Activated CD8-positive, alpha-beta memory T cell treated with anti-CD3 and anti-CD28 coated beads, Interleukin-2, amount 10 ng/mL, durations not matched to agents 7 days and 5 days (primary cell): Measurements from ENCODE around the gene HTR5A. TPM values are rescaled to one million over a fixed set of nuclear protein-coding genes. Genes with fewer than 3 reads are reported as not detected.
A peak's percentile ranks its signal among the peaks of the same experiment; 100 is the strongest.

Source experiments
- ATAC-seq: fragments of 150-1000 bp; cut with Tn5 transposase; one replicate; pipeline ENCODE4 v1.10.0; 2021; ENCODE audit warnings: moderate library complexity
- CTCF ChIA-PET: fragments of 350-600 bp; sonication (Branson Sonifier 250); formaldehyde crosslinking; loops from one replicate; lab custom pipeline; 2021; ENCODE audit warnings: antibody characterized with exemption; lab: Charles Lee
- DNase-seq: peaks from one replicate; pipeline ENCODE4 v3.0.0-alpha.2; 2020
- H3K27ac Mint-ChIP-seq: one replicate; pipeline ENCODE4 v1.8.0; 2021; ENCODE audit warnings: mild to moderate bottlenecking, mixed read lengths
- H3K27me3 Mint-ChIP-seq: one replicate; pipeline ENCODE4 v1.8.0; 2021; ENCODE audit warnings: mixed read lengths
- H3K36me3 Mint-ChIP-seq: one replicate; pipeline ENCODE4 v1.8.0; 2021; ENCODE audit warnings: mild to moderate bottlenecking, mixed read lengths
- H3K4me1 Mint-ChIP-seq: one replicate; pipeline ENCODE4 v1.8.0; 2021; ENCODE audit warnings: mixed read lengths
- H3K4me3 Mint-ChIP-seq: one replicate; pipeline ENCODE4 v1.8.0; 2021; ENCODE audit warnings: mild to moderate bottlenecking, moderate library complexity, mixed read lengths
- H3K9me3 Mint-ChIP-seq: one replicate; pipeline ENCODE4 v1.8.0; 2022; ENCODE audit warnings: low read depth, mixed read lengths
- total RNA-seq, 2 experiments: library from RNA; stranded (reverse); gene quantifications; one replicate each; pipeline ENCODE4 v1.2.3, GENCODE V29; 2021

The HTR5A gene
- total RNA-seq, 2 experiments from 2014 or later: not detected

DNA sequence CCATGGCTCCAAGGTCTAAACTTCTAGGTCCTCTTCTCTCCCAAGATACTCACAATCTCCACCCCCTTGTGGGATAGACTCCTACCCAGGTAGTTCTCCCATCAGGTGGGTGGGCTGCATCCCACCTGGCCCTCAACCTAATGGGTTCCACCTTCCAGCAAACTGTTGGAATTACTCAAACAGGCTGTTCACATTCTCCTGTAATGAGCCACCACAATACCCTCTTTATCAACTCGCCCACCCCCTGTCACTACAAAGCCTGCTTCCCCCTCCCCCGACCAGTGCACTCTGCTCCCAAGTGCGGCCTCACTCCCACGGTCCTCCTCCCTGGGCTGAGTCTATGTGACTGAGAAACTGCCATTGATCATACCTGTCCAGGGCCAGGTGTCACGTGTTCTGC, 10.4 kb upstream of the HTR5A start:
- no peaks in the 10 kb centered on the region for H3K36me3 Mint-ChIP-seq

DNA sequence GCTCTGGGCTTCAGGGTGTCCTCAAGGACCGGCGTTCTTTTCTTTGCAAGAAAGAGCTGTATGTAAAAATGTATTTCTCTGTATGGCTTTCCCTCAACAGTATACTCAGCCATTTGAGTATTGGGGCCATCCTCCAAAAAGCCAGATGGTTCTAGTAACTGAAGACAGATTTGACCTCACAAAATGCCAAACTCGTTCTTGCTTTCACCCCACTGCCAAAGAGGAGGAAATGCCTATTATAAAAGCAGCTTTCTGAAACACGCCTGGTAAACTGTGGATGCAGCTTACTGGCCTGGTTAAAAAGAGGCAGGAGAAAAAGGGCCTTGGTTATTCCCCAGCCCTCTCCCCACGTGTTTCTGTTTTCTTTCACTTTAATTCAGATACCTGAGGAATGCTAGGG, 7.7 kb upstream of the HTR5A start:
- H3K27ac Mint-ChIP-seq: no peak overlapping the region
- no peaks in the 10 kb centered on the region for H3K4me1 Mint-ChIP-seq
- DNase-seq (no peak), ATAC-seq (no peak)
- H3K36me3 Mint-ChIP-seq: no peaks in the 10 kb centered on the region
- H3K27me3 Mint-ChIP-seq: peaks cover 7% of the 10 kb centered on the region
- H3K4me3 Mint-ChIP-seq: no peak overlapping the region
- no peaks in the 10 kb centered on the region for H3K9me3 Mint-ChIP-seq
- CTCF ChIA-PET: interaction anchor here (1.6 kb wide), 1 partner anchor 14 kb away, joined by 4 read pairs; no protein-coding TSS in a partner anchor

More for the DNA sequence above, 10.4 kb upstream of the HTR5A start:
- ATAC-seq (no peak), DNase-seq (no peak)
- H3K4me1 Mint-ChIP-seq: no peaks in the 10 kb centered on the region
- peaks cover 9% of the 10 kb centered on the region for H3K27me3 Mint-ChIP-seq
- no peaks in the 10 kb centered on the region for H3K9me3 Mint-ChIP-seq
- CTCF ChIA-PET: no interaction called here
- no peak overlapping the region for H3K27ac Mint-ChIP-seq
- H3K4me3 Mint-ChIP-seq: no peak overlapping the region

DNA sequence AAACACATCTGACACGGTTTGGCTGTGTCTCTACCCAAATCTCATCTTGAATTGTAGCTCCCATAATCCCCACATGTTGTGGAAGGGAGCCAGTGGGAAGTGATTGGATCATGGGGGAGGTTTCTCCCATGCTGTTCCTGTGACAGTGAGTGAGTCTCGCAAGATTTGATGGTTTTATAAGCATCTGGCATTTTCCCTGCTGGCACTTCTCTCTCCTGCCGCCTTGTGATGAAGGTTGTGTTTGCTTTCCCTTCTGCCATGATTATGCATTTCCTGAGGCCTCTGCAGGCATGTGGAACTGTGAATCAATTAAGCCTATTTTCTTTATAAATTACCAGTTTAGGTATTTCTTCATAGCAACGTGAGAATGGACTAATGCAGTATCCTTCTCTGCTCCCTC, 5.9 kb upstream of the HTR5A start:
- H3K4me3 Mint-ChIP-seq: no peak overlapping the region
- H3K4me1 Mint-ChIP-seq: no peaks in the 10 kb centered on the region
- CTCF ChIA-PET: no interaction called here
- DNase-seq (no peak), ATAC-seq (no peak)
- no peak overlapping the region for H3K27ac Mint-ChIP-seq
- peaks cover 9% of the 10 kb centered on the region for H3K27me3 Mint-ChIP-seq
- H3K36me3 Mint-ChIP-seq: no peaks in the 10 kb centered on the region
- H3K9me3 Mint-ChIP-seq: no peaks in the 10 kb centered on the region

DNA sequence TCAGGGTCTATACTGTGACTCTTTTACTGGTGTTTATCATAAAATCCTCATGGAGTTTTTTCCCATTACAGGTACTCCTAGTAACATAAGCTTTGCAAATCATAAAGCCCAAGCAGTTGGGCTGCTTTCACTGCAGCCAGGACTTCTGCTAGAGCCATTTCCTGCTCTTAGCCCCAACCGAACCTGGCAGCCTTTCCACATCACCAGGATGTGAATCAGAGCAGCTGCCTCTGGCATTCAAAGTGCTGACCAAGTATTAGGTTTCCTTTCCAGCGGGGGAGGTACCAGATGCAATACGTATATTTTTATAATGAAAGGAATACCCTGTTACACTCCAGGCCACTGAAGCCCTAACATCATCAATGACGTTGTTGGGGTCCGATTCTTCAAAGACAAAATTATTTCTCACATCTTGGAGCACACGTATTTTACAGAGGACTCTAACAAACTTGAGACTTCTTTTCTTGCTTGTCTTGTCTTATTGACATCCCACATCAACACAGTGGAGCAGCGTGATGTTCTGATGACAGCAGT, 3.6 kb upstream of the HTR5A start:
- Mint-ChIP-seq H3K27ac (no peak overlapping the region), H3K36me3 (no peaks in the 10 kb centered on the region), H3K27me3 (peaks cover 24% of the 10 kb centered on the region), H3K9me3 (no peaks in the 10 kb centered on the region), H3K4me3 (no peak overlapping the region), H3K4me1 (no peaks in the 10 kb centered on the region)
- CTCF ChIA-PET: no interaction called here
- ATAC-seq (no peak), DNase-seq (no peak)

DNA sequence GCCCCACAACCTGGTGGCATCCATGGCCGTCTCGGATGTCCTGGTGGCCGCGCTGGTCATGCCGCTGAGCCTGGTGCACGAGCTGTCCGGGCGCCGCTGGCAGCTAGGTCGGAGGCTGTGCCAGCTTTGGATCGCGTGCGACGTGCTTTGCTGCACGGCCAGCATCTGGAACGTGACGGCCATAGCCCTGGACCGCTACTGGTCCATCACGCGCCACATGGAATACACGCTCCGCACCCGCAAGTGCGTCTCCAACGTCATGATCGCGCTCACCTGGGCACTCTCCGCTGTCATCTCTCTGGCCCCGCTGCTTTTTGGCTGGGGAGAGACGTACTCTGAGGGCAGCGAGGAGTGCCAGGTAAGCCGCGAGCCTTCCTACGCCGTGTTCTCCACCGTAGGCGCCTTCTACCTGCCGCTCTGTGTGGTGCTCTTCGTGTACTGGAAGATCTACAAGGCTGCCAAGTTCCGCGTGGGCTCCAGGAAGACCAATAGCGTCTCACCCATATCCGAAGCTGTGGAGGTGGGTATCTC, 1.1 kb downstream of the HTR5A start:
- CTCF ChIA-PET: no interaction called here
- no peak for DNase-seq
- no peaks in the 10 kb centered on the region for H3K36me3 Mint-ChIP-seq
- no peak for ATAC-seq
- H3K27ac Mint-ChIP-seq: no peak overlapping the region
- H3K27me3 Mint-ChIP-seq: peaks cover 44% of the 10 kb centered on the region
- H3K4me3 Mint-ChIP-seq: no peak overlapping the region
- H3K9me3 Mint-ChIP-seq: no peaks in the 10 kb centered on the region
- H3K4me1 Mint-ChIP-seq: peaks cover 3% of the 10 kb centered on the region

DNA sequence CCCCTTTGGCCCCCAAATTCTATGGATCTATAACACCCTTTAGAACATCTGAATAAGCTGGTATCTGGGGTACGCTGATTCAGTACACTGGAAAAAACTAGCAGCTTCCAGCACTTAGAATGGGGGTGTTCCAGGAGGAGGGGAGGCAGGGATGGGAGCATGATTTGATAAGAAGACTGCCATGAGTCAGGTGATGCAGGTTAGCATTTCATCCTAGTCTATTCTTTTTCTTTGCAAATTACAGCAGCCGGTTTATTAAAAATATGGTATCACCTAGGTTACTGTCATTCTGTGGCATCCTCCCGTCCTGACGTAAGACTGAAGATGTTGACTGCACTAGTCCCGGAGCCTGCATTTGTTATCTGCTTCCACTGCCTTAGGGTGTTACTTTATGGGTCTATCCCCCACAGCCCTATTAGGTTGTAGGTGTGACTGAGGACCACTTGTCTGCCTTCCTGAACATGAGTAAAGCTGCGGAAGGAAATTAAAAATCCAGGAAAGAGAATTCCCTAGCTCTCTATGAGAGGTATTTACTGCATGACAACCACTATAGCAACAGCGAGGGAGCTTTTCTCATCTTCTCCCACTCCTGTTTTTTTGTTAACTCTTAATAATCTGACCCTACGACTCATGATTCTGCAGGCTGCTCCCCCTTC, 1.9 kb downstream of the HTR5A start:
- Mint-ChIP-seq H3K4me3 (no peak overlapping the region), H3K27me3 (peaks cover 50% of the 10 kb centered on the region), H3K27ac (no peak overlapping the region), H3K9me3 (no peaks in the 10 kb centered on the region), H3K36me3 (no peaks in the 10 kb centered on the region), H3K4me1 (peaks cover 3% of the 10 kb centered on the region)
- ATAC-seq (no peak), DNase-seq (no peak)
- CTCF ChIA-PET: no interaction called here

DNA sequence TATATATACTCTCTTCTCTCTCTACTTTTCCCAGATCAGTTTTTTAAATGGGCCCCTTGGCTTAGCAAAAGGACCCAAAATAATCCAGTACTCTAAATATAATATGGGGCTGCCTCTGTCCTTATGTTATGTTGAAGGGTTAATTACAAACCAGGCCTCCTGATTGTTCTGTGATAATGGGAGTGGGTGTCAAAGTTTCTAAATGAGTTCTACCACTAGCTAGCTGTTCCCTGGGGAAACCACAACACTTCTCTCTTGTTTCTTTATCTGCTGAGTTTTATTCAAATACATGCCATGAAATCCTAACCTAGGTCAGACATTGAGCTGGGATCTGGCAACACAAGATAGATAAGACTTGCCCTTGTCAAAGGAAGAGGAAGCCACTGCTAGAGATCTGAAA, 3.8 kb downstream of the HTR5A start:
- no peaks in the 10 kb centered on the region for H3K36me3 Mint-ChIP-seq
- no peak overlapping the region for H3K4me3 Mint-ChIP-seq
- ATAC-seq: no peak
- DNase-seq: no peak
- peaks cover 52% of the 10 kb centered on the region for H3K27me3 Mint-ChIP-seq
- H3K4me1 Mint-ChIP-seq: peaks cover 3% of the 10 kb centered on the region
- CTCF ChIA-PET: no interaction called here
- no peak overlapping the region for H3K27ac Mint-ChIP-seq
- no peaks in the 10 kb centered on the region for H3K9me3 Mint-ChIP-seq

DNA sequence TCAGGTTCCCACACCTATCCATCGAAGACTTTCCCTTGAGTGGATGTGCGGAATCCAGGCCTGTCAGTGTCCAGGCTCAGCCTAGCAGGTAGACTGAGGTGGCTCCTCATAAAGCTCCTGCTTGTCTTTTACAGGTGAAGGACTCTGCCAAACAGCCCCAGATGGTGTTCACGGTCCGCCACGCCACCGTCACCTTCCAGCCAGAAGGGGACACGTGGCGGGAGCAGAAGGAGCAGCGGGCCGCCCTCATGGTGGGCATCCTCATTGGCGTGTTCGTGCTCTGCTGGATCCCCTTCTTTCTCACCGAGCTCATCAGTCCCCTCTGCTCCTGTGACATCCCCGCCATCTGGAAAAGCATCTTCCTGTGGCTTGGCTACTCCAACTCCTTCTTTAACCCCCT, 13.9 kb downstream of the HTR5A start:
- no peak for DNase-seq
- CTCF ChIA-PET: no interaction called here
- peaks cover 9% of the 10 kb centered on the region for H3K4me1 Mint-ChIP-seq
- no peak for ATAC-seq
- H3K27ac Mint-ChIP-seq: no peak overlapping the region
- H3K4me3 Mint-ChIP-seq: no peak overlapping the region
- H3K27me3 Mint-ChIP-seq: peaks cover 44% of the 10 kb centered on the region
- H3K36me3 Mint-ChIP-seq: no peaks in the 10 kb centered on the region
- no peaks in the 10 kb centered on the region for H3K9me3 Mint-ChIP-seq

DNA sequence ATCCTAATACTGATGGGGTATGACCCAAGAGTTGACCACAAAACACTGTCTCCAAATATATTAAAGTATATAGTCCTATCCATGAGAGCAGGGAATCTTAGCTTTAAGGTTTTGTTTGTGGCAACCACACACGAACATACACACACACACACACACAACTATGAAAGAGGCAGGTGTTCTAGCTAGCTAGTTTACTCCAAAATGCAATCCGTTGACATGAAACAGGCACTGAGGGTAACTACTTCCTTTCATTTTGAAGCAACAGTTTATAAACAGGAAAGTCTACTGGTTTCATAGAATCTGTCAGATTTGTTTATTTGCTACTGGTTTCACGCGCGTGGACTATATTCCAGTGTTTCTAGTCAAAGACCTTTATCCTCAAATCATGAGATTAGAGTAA, 14.8 kb downstream of the HTR5A start:
- peaks cover 39% of the 10 kb centered on the region for H3K27me3 Mint-ChIP-seq
- peaks cover 15% of the 10 kb centered on the region for H3K4me1 Mint-ChIP-seq
- CTCF ChIA-PET: no interaction called here
- H3K9me3 Mint-ChIP-seq: no peaks in the 10 kb centered on the region
- ATAC-seq: peak; percentile 58
- H3K4me3 Mint-ChIP-seq: no peak overlapping the region
- peaks cover 2% of the 10 kb centered on the region for H3K36me3 Mint-ChIP-seq
- no peak for DNase-seq
- H3K27ac Mint-ChIP-seq: peak overlapping the region; percentile 72

DNA sequence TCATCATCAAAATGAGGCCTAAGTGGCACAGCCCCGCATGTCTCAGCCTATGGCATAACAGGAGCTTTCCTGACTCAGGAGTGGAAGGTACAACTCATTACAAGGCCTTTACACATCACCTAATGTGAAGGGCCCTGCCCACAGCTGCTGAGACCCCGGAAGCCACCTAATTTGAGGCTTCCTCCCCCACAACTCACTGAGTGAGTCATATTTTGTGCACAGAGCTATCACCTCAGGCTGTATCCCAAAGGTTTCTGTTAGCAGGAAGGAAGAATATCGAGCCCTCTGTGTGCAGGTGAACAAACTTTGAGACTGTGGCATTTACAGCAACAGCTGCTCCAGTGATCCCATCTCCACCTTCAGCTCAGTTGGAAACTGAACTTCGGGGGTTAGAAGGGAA, 20.6 kb downstream of the HTR5A start:
- no peak overlapping the region for H3K4me3 Mint-ChIP-seq
- H3K36me3 Mint-ChIP-seq: peaks cover 2% of the 10 kb centered on the region
- ATAC-seq (peak; percentile 90), DNase-seq (peak; percentile 74)
- peak overlapping the region; percentile 55 for H3K27ac Mint-ChIP-seq
- peaks cover 26% of the 10 kb centered on the region for H3K27me3 Mint-ChIP-seq
- no peaks in the 10 kb centered on the region for H3K9me3 Mint-ChIP-seq
- peaks cover 31% of the 10 kb centered on the region for H3K4me1 Mint-ChIP-seq
- CTCF ChIA-PET: interaction anchor here (0.7 to 2.2 kb wide), 3 partner anchors 163 to 254 kb away, joined by 3 to 8 read pairs (median 6); no protein-coding TSS in a partner anchor

DNA sequence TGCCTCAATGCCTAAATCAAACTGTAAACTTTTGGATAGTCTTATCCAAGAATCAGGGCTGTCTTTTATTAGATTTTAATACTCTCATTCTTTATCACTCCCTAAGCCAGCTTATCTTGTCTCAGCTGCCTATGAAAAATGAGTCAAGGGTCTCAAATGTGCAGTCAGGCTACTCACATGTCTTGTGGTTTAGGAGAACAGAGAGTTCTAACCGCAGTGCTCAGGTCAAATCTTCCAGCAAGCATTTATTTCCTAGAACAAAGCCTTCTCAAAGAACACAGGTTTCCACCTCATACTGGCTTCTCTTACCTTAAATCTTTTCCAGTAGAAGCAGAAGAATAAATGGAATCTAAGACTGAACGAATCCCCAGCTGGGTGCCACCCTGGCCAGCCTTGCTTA, 23.5 kb downstream of the HTR5A start:
- ATAC-seq (no peak), DNase-seq (no peak)
- Mint-ChIP-seq H3K4me1 (peaks cover 31% of the 10 kb centered on the region), H3K4me3 (no peak overlapping the region), H3K27ac (no peak overlapping the region), H3K9me3 (no peaks in the 10 kb centered on the region), H3K27me3 (peaks cover 15% of the 10 kb centered on the region), H3K36me3 (peaks cover 2% of the 10 kb centered on the region)
- CTCF ChIA-PET: interaction anchor here (1.2 kb wide), 1 partner anchor 9 kb away, joined by 4 read pairs; no protein-coding TSS in a partner anchor

DNA sequence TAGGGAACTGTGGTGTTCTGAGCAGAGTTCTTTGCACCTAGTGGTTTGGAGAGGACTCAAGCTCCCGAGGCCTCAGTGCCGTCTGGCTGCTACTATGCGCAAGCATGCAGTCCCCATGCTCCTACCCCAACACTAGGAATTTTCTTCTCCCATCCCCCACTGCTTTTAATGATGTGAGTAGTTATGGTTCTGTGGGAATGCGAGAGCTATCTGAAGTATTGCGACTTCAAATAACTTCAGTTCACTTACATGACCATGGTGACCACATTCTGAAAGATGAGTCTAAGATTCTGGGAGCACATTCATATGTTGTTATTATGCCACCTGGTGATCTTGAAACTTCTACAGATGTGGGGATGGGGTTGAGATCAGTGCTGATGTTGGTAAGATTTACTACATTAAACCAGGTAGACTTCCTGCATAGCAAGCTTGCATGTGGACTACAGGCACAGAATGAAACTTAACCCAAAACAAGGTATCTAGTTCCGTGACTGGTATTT, 24.6 kb downstream of the HTR5A start:
- Mint-ChIP-seq H3K4me1 (peaks cover 27% of the 10 kb centered on the region), H3K9me3 (no peaks in the 10 kb centered on the region), H3K36me3 (no peaks in the 10 kb centered on the region), H3K4me3 (no peak overlapping the region), H3K27ac (no peak overlapping the region), H3K27me3 (peaks cover 15% of the 10 kb centered on the region)
- ATAC-seq (no peak), DNase-seq (no peak)
- CTCF ChIA-PET: interaction anchor here (1.2 kb wide), 1 partner anchor 8 kb away, joined by 4 read pairs; no protein-coding TSS in a partner anchor

DNA sequence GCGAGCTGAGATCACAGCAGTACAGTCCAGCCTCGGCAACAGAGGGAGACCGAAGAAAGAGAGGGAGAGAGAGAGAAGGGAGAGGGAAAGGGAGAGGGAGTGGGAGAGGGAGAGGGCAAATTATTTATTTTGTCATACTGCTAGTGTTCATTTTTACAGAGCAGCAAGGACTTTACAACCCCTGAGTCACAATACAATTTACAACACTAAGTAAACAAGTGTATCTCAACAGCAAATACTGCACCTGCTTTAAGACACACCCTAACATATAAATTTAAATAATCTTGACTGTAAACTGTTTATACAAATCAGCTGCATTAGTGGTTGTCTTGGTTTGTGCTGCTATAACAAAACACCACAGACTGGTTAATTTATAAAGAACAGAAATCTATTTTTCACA, 27.2 kb downstream of the HTR5A start:
- ATAC-seq: no peak
- no peak for DNase-seq
- Mint-ChIP-seq H3K4me1 (peaks cover 9% of the 10 kb centered on the region), H3K27me3 (peaks cover 15% of the 10 kb centered on the region), H3K36me3 (no peaks in the 10 kb centered on the region), H3K9me3 (no peaks in the 10 kb centered on the region), H3K4me3 (no peak overlapping the region), H3K27ac (no peak overlapping the region)
- CTCF ChIA-PET: no interaction called here

DNA sequence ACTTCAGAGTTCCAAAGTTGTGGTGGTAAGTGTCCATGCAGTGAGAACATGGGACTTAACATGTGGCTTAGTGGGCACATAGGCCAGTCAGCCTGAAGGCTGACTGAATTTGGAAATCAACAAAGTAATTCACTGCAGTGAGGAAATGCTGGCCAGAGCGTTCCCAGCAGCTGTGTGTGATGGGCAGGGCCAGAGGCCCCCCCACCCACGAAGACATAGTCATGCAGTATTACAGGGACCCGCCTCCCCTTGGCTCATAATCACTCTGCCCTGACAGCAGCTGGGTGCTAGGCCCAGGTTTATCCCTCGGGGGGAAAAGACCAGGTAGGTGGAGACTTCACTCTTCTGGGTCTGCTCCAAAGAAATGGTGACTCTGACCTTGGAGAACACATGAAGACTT, 33.7 kb downstream of the HTR5A start:
- CTCF ChIA-PET: no interaction called here
- no peaks in the 10 kb centered on the region for H3K9me3 Mint-ChIP-seq

More for the DNA sequence above, 33.7 kb downstream of the HTR5A start:
- Mint-ChIP-seq H3K36me3 (no peaks in the 10 kb centered on the region), H3K27me3 (peaks cover 14% of the 10 kb centered on the region), H3K4me3 (no peak overlapping the region), H3K27ac (no peak overlapping the region), H3K4me1 (no peaks in the 10 kb centered on the region)
- no peak for ATAC-seq
- no peak for DNase-seq
